Hepatocyte (in vitro differentiated cells): Measurements from ENCODE around the gene C3orf20.
"Not testable (repeated sequence)": the region's sequence is repeated elsewhere in the genome, so short reads cannot be mapped to it uniquely, and the experiment has no call there.

Source experiments
- CTCF ChIP-seq: fragments of 200-600 bp; sonication (generic); IDR thresholded peaks from 2 replicates; pipeline ENCODE4 v1.5.1; 2016; ENCODE audit warnings: antibody characterized with exemption, mild to moderate bottlenecking; ENCODE audit not compliant: poor library complexity
- EZH2 ChIP-seq: fragments of 200-600 bp; sonication (generic); IDR thresholded peaks from 2 replicates; pipeline ENCODE4 v1.6.1; 2016; ENCODE audit warnings: antibody characterized with exemption, mild to moderate bottlenecking, borderline replicate concordance
- EZH2phosphoT487 ChIP-seq: fragments of 200-600 bp; sonication (generic); IDR thresholded peaks from one replicate; pipeline ENCODE4 v1.6.1; 2018; ENCODE audit warnings: antibody characterized with exemption, mild to moderate bottlenecking, low read depth, moderate library complexity; ENCODE audit not compliant: unreplicated experiment, severe bottlenecking

- TF ChIP-seq CTCF, EZH2, EZH2phosphoT487: not testable (repeated sequence)
These were observed 78.0 kb downstream of the C3orf20 start for GRCh38 chr3:14752979-14753378.
